HG02973 (cell line): ENCODE results near the gene ANKRD44.
"Not testable (repeated sequence)": the region's sequence is repeated elsewhere in the genome, so short reads cannot be mapped to it uniquely, and the experiment has no call there.

Source experiments
- ATAC-seq: cut with Tn5 transposase; IDR thresholded peaks from one replicate; pipeline ENCODE4 v1.9.1; 2021; ENCODE audit warnings: moderate library complexity; ENCODE audit not compliant: unreplicated experiment

Gene ANKRD44

DNA sequence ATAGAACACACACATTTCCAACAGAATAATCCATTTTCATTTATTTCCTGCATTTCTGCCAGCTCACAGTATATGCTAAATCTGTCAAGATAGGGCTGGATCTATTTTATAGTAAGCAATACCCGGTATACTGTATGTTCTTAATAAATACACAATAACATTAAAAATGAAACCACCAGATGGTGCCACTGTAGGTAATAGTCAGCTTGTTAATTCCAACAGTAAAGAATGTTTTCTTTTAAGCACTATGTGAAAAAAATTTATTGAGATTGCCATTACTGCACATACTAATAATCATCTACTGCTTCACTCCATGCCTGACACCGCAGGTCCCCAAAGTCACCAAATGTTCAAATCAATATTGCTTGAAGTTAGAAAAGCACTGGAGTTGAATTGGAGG lies 252.6 kb downstream of the ANKRD44 start:
- ATAC-seq: no peak

DNA sequence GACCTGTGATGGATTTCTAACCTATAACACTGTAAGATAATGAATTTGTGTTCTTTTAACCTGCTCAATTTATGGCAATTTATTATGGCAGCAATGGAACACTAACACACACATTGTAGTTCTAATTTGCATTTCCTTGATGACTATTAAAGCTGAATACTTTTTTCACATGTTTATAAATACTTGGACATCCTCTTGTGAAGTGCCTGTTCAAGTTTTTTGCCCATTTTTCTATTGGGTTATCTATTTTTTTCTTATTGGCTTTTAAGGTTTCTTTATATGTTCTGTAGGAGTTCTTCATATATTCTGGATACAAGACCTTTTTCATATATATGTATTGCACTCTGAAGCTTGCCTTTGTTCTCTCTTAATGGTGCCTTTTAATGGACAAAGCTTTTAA lies 255.5 kb downstream of the ANKRD44 start:
- no peak for ATAC-seq

DNA sequence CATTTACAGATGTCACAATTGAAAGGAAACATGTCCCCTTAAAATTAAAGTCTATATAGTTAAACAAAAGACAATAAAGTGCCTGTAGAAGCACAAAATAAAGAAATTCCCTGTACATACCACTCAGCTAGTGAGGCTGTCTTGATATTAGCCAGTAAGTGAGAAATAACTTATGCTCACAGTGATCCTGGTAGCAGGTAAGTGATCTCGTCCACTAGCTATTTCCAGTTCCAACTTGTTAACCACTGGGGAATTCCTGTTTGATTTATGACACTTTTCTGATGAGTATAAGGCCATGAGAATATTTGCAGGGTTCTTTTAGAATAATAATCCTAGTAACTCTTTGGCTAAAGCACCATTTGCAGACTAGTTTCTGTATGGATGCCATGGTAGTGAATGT lies 256.1 kb downstream of the ANKRD44 start:
- ATAC-seq: no peak

DNA sequence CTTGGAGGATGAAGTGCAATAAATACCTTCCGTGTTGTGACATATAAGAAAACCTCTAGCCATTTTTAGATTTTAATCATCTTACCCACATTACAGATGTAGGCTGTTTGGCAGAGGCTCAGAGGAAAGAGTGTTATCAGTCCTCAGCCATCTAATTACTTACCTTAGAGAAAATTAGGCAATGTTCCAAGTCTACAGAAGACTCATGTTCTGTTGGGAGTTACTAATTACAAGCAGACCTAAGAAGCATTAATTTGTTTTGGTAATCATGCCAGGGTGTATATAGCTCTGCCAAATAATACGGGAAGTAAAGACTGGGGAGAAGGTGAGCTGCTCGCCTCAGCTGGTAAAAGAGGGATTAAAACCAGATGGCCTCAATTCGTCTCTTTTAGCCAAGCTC lies 258.2 kb downstream of the ANKRD44 start:
- ATAC-seq: no peak

DNA sequence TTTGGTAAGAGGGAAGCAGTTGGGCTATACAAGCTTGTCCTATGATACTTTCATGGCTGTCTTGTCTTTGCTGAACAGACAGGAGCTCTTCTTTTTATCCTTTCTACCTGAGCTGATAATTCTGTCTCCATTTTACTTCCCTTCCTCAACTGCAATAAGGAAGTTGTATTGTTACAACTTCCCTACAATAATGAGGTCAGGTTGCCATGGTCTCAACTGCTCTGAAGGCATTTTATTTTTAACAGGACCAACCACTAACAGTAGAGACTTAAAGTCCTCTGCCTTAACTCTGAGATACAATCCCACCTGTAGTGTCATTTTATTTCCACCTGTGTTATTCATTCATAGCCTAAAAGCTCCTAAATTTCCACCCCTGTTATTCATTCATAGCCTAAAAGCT lies 265.5 kb downstream of the ANKRD44 start:
- no peak for ATAC-seq

DNA sequence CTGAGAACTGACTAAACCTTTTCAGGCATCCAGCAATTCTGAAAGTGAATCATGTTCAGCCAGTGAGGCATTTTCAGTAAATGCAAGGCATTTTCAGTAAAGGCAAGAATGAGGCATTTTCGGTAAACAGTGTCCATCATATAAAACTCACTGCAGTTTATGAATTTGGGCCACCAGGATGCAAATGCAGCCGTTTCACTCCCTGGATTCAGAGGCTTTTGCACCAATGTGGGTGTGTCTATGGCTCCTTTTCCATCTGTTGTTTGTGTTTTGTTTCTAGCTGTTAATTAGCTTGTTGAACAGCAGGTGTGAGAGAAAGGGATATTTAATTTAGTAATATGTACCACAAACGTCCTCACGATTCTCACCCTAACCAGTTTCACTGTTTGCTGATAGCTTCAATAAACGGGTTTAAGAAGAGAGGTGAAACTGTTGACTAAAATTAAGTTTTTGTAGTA lies 267.8 kb downstream of the ANKRD44 start:
- no peak for ATAC-seq

DNA sequence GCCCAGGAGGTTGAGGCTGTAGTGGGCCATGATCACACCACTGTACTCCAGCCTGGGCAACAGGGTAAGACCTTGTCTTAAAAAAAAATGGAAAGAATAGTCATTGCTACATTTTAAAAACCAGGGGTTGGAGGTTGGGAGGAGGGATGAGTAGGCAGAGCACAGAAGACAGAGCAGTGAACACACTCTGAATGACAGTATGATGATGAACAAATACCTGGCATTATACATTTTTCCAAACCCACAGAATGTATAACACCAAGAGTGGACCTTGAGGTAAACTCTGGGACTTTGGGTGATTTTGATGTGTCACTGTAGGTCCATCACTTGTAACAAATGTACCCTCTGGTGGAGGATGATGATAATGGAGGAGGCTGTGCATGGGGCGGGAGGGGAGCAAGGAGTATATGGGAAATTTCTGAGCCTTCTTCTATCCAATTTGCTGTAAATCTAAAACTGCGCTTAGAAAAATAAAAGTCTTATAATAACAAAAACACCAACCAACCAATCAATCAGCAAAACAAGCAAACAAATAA lies 272.6 kb downstream of the ANKRD44 start:
- no peak for ATAC-seq

DNA sequence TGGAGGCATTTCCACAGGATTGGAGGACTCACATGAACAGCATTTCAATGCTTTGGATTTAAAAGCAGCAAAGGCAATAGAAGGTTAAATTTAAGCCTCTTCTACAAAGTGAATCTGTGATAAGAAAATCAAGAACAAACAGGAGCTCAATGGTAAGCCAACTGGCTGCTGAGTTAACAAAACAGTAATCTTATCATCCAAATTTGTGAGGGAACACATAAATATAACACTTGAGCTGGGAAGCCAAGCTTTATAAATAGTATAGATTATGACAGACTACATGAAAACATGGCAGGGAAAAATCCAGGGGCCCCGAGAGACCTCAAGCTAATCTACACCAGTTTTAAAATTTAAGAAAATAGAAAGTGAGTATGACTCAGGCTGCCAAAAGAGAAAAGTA lies 275.6 kb downstream of the ANKRD44 start:
- no peak for ATAC-seq

DNA sequence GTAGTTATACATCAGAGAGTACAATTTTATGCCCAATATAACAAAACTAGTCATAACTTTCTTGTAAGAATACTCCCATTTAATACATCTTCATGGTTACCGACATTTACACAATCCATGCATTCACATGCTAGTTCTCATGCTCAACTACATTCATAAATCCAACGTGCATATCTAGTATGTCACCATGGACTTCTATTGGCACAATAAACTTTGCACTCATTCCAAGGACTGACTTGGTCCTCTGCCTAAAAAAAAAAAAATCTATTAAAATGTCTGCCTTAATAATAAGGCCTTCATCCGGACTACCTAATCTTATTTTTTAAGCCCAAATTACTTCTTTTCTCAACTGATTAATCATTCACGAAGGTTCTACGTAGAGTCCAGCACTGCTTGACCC lies 276.3 kb downstream of the ANKRD44 start:
- ATAC-seq: no peak

DNA sequence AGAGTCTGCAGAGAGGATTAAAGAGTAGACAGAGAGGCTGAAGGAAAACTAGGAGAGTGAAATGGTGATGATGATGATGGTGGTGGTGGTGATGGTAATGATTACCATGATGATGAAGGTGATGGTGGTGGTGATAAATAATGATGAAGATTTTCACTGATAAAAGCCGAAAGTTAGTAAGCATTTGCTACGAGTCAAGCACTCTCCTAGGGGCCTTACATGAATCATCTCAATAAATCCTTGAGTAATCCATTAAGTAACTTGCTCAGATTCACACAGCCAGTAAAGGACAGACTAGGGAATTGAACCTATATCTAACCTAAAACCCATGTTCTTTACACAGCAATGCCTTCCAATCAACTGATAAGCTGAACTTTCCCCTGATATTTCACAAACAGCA lies 277.4 kb downstream of the ANKRD44 start:
- no peak for ATAC-seq

DNA sequence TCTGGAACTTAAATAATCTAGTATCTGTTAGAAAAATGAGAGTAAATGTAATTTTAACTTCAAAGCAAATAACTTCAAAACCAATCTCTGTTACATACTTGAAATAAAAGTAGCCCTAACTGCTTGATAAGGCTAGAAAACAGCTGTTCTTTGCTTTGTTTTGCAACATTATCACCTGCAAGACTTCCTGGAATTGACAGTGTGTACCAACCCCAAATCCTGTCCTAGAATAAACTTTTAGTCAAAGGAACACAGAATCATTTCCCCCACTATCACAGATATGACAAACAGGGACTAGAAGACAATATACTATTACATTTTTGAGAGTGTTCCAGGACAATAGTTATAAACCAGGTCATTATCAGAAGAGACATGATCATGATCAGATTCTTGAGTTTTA lies 278.8 kb downstream of the ANKRD44 start:
- ATAC-seq: no peak

DNA sequence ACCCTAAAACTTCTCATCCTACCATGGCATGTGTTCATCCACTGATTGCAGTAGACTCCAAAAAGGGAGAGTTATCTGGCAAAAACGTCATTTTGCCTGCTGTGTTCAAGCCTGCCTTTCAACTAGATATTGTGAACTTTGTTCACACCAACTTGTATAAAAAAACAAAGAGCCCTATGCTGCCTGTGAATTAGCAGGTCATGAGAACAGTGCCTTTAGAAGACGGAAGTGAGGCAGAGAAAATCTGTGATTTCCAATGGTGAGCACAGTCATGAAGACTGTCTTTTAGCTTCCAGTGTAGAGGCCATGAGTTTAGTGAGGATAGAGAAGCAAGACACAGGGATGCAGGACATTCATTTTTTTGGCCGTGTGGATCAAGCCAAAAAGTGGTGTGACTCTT lies 280.5 kb downstream of the ANKRD44 start:
- ATAC-seq: no peak

DNA sequence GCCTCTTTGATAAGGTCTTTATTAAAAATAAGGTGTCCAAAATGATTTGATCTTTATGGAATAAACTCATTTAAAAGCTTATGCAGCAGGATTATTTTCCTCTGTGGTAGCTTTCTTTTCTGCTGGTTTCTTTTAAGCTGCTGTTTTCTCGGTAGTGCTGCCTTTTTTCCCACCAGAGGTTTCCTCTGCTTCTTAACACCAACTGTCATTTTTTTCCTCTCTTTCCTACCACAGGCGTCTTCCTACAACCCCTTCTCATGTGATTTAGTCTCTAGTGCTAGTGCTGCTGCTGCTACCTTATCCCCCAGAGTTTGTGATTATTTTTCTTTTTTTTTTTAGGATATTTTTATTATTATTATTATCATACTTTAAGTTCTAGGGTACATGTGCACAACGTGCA lies 281.9 kb downstream of the ANKRD44 start:
- ATAC-seq: no peak

DNA sequence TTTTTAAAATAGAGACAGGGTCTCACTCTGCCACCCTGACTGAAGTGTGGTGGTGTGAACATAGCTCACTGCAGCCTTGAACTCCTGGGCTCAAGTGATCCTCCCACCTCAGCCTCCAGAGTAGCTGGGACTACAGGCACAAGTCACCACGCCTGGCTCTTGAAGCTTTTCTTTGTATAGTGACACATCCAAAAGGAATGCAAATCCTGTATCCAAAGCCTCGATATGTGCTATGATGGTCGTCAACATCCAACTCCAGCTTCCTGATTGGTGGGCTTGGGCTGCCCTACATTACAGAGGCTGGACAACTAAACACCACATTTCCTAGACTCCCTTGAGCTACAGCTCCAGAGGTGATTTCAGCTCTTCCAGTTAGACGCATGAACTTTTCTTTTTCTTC lies 282.4 kb downstream of the ANKRD44 start:
- no peak for ATAC-seq

DNA sequence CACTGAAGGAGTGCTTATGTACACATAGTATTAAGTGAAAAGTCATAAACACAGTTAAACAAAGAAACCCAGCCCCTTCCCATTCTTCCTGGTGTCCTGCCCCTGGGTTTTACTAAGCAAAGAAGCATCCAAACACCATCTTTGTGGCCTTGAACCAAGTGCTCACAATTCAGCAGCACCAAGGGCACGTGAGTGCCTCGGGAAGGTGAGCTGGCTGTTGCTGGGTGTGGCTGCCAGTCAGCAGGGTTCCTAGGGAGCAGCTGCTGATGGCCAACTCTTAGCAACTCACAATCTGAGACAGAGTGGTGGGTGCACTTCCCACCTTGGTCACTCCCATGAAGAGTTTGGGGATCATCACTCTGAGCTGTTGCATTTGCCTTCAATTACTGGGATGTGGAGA lies 286.4 kb downstream of the ANKRD44 start:
- no peak for ATAC-seq

DNA sequence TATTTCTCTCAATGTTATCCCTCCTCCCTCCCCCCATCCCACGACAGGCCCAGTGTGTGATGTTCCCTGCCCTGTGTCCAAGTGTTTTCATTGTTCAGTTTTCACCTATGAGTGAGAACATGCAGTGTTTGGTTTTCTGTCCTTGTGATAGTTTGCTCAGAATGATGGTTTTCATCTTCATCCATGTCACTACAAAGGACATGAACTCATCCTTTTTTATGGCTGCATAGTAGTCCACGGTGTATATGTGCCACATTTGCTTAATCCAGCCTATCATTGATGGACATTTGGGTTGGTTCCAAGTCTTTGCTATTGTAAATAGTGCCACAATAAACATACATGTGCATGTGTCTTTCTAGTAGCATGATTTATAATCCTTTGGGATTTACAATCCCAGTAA lies 289.7 kb downstream of the ANKRD44 start:
- ATAC-seq: not testable (repeated sequence)

DNA sequence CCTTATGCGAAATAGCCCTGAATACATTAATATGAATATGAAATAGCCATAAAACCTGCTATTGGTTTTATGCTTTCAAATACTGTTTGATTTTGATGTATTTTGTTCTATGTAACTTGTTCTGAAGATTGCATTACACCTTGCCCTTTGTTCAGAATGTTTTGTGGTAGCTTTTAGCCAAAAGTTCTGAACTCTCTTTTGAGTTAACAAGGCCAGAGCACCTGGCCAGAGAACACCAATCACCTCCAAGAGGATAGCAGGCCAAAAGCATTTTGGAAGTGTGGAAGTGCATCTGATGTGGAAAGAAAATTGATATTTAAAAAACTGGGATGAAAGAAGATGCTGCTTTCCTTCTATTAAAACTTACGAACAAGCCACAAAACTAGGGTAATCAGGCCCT lies 297.5 kb downstream of the ANKRD44 start:
- no peak for ATAC-seq

DNA sequence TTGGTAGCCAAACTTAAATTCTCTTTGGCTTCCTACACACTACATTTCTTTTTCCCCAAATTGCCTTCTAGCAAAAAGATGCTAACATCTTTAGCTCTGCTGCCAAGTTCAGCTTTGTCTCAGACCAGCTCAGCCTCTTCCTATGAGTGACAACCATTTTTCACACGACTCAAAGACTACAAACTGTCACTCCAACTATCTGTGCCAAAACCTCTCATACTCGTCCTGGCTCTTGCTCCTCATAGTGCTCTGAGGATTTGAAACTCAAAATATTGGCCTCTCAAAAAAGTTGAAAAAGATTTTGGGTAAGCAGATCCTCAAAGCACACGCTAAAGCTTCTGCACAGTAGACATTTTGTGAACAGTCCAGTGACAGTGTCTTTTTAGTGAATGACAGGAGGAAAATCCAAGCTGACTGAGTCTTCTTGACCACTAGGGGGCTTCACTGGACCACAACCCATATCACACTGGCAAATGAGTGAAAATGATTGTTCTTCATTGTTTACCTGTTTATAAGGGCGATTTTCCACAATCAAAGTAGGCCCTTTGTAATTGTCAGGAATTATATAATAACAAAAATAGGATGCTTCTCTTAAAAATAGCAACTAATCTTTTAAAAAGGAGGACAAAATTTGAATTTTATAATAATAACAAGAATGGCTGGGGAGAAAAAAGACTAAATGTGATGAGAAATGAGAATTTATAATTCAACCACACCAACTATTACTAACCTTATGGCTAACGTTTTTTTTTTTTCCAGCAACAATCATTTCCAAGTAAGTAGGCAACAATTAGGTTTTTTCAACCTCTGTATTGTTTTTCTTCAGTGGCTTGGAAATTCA lies 298.6 kb downstream of the ANKRD44 start:
- ATAC-seq: no peak

DNA sequence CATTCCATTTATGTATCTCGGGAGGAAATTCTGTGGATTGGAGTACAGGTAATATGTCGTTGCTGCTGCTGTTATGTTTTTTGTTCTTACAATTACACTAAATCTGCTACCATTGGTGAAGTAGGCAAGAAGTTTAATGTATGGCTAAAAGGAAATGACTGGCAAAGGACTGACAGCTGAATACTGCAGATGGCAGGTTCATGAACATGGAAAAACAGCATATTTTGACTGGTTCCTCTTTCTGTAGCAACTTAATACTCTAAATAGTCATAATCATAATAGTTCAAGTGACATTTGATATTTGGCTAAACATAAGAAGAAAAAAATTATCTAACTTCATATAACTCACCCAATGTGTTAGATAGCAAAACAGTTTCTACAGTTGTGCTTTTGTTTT lies 299.6 kb downstream of the ANKRD44 start:
- ATAC-seq: no peak

DNA sequence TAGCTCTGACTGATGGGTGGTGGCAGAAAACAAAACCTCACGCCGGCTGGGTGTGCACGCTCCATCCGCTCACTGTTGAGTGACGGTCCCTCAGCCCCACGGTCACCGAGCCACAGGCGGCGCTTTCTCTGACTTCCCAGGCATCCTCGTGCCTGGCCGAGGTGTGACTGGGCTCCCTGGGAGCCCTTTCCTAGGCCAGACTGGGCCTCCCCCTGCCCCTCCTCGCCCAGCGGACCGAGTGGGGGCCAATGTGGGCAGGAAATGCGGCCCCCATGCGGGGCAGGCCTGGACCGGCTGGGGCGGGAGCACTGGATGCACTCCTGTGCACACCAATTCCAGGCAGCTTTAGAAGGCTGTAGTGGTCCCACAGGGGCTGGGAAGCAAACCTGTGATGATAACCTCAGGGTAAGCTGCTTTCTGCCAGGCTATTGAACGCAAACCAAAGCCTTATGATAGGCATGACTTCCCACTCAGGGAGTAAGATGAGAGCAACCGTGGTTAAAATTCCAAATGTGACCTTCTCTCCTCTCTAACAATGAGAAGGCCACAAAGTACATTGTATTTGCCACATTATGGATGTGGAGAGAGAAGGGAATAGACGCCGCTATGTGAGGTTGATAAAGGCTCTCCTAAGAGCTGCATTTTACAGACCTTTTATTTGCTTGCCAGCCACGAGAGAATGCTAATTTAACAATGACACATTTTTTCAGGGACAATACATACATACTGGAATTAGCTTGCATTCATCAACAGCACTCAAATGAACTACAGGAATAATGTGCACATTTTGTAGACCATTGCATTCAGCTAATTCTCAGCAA lies 300.2 kb downstream of the ANKRD44 start:
- no peak for ATAC-seq

DNA sequence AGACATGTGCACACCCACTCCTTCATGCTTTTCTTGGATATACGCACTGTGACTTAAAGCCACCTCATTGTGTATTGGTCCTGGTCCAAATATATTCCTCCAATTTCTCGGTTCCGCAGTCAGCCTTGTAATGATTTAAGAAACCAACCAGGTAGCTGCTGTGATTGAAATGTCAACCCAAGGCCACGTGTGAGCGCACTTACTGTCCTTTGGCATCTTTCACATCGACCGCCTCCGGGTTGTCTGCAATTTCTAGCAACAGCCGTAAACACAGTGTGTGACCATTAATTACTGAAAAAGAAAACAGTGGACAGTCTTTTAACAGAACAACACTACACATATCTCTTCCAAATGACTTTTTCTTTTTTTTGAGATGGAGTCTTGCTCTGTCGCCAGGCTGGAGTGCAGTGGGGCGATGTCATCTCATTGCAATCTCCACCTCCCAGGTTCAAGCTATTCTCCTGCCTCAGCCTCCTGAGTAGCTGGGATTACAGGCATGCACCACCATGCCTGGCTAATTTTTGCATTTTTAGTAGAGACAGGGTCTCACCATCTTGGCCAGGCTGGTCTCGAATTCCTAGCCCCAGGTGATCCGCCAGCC lies 301.7 kb downstream of the ANKRD44 start:
- ATAC-seq: not testable (repeated sequence)
